GM12892 (cell line): ENCODE results near the gene ZNF688.

Source experiments
- DNase-seq: peaks from one replicate; pipeline ENCODE4 v3.0.0; 2011; ENCODE audit not compliant: insufficient read length
- FAIRE-seq: peaks from 2 replicates; lab custom pipeline; 2011; peaks lifted over from hg19 to GRCh38; lab: Jason Lieb, UNC
- POLR2A ChIP-seq: IDR thresholded peaks from 2 replicates; pipeline ENCODE4 v1.6.1; 2011; ENCODE audit warnings: low read depth, low read length, control low read depth
- POLR2AphosphoS5 ChIP-seq: IDR thresholded peaks from 2 replicates; pipeline ENCODE4 v1.6.1; 2011; ENCODE audit warnings: low read depth, low read length, control low read depth
- TAF1 ChIP-seq: IDR thresholded peaks from 2 replicates; pipeline ENCODE4 v1.6.1; 2011; ENCODE audit warnings: low read depth, mild to moderate bottlenecking, control low read depth, low read length, borderline replicate concordance

Gene ZNF688

DNA sequence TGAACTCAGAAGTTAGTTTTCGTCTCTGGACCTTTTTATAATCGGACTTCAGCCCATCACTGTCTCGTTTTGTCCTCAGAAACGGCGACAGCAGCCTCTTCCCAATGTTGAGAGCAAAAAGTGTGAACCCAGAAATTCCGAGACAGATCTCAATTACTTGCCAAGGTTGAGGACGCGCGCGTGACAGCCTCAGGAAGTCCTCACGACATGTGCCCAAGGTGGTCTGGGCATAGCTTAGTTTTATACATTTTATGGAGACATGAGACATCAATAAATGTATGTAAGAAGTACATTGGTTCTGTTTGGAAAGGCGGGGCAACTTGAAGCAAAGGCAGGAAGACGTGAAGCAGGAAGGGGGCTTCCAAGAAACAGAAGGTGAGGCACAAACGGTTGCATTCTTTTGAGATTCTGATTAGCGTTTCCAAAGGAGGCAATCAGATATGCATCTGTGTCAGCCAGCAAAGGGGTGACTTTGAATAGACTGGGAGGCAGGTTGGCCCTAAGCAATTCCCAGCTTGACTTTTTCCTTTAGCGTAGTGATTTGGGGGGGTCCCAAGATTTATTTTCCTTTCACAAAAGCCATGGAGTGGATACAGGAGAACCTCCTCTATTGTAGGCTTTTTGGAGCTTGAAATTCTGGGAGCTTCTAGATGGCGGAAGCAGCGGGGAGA is 36.3 kb downstream of the ZNF688 start:
- DNase-seq (no peak), FAIRE-seq (peak; percentile 42)
- TF ChIP-seq TAF1 = no peak
- TF ChIP-seq POLR2A = peak; percentile 88
- TF ChIP-seq POLR2AphosphoS5 = peak; percentile 89

DNA sequence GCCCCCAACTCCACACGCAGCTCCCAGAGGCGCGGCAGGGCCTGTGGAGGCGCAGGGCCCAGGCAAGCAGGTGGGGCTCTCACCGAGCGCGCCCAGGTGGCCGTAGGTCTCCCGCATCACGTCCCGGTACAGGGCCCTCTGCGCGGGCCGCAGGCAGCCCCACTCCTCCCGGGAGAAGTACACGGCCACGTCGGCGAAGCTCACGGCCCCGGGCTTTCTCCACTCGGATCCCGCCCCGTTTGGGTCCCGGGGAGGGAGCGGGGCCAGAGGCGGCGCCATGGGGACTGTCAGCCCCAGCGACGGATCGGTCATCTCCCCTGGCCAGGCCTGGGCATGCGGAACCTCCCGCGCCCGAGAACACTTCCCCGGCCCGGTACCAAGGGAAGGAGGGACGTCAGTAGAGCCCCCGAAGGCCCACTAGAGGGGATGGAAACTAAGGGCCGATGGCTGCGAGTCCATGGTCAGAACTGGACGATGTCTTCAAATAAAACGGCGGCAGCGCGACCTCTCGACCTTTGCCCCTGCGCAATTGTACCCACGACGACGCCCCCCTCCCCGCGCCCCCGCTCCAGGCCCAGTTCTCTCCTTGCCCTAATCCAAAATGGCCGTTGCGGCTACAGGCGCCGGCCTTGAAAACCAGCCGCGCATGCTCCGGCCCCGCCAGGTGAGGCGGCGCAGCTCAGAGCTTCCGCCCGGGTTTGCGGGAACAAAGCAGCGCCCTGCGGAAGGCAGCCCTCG is 37.0 kb downstream of the ZNF688 start, which contains the start of gene ZNF747:
ZNF747 (minus strand) TSS at position 491 of the 738 bp plus-strand sequence; CDS start at position 312, 179 bp downstream.
- TF ChIP-seq TAF1 (peak; percentile 76), POLR2AphosphoS5 (no peak), POLR2A (peak; percentile 25; the same call in 1 of the 2 replicates)
- DNase-seq = peak; percentile 93

GRCh38 chr16:30533748-30534367 is 37.7 kb downstream of the ZNF688 start:
- TF ChIP-seq POLR2AphosphoS5 = no peak
- DNase-seq (no peak), FAIRE-seq (peak; percentile 60)

More for the DNA sequence above, 37.0 kb downstream of the ZNF688 start, which contains the start of gene ZNF747:
- FAIRE-seq = peak; percentile 78

DNA sequence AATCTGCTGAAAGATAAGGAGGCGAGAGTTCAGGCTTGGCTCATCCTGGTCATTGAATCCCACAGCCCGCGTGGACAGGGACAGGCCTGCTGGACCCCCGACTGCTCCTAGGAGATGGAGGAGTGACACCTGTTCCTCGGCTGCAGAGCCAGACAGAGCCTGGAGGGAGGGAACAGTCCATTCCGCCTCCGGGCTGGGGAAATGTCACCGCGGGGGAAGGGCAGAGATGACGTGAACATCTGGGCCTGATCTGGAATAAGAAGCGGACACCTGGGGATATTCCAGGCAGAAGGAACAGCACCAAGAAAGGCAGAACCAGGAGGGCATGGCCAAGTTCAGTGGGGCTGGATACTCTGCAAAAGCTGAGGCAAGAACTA is 38.4 kb downstream of the ZNF688 start:
- no peak for TF ChIP-seq POLR2A
- FAIRE-seq (no peak), DNase-seq (no peak)

GRCh38 chr16:30532285-30533145 is 39.0 kb downstream of the ZNF688 start:
- TF ChIP-seq TAF1 (no peak), POLR2A (no peak), POLR2AphosphoS5 (no peak)
- DNase-seq (no peak), FAIRE-seq (no peak)

GRCh38 chr16:30530163-30531037 is 41.1 kb downstream of the ZNF688 start:
- no peak for TF ChIP-seq TAF1
- TF ChIP-seq POLR2A = no peak
- TF ChIP-seq POLR2AphosphoS5 = no peak
- FAIRE-seq (no peak), DNase-seq (no peak)

- TF ChIP-seq POLR2A = peak; percentile 29; the same call in 1 of the 2 replicates
- no peak for TF ChIP-seq TAF1
- no peak for FAIRE-seq
- no peak for DNase-seq
Observed at GRCh38 chr16:30528799-30529457, 42.6 kb downstream of the ZNF688 start.

DNA sequence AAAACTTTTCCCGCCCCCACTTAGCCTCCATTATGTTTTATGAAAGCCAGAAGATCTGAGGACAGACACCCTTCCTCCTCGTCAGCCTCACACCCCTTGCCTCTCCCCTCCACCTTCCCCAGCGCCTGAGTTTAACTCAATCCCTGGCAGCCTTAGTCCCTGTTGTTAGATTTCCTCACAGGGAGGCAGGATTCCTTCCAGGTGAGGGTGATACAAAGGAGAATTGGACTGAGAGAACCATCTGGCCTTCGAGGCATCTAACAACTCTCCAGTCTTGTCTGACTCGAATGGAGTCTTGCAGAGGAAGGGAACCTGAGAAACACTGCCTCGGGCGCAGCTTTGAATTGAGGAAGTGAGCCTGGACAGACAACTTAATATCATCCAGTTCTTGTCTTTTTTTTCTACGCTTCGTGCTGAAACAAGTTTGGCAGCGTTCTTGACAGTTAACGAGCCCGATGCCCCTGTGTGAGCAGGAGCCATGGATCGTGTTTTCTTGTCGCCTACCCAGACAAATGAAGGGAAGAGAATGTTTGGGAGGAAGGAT is 43.8 kb downstream of the ZNF688 start:
- TF ChIP-seq TAF1 (no peak), POLR2AphosphoS5 (no peak), POLR2A (no peak)
- FAIRE-seq = no peak
- no peak for DNase-seq

- FAIRE-seq (peak; percentile 98), DNase-seq (peak; percentile 97)
- TF ChIP-seq POLR2A = peak; percentile 17; the same call in 1 of the 2 replicates
- no peak for TF ChIP-seq TAF1
- TF ChIP-seq POLR2AphosphoS5 = no peak; the same call in 1 of the 2 replicates
Observed at GRCh38 chr16:30526823-30527634, 44.5 kb downstream of the ZNF688 start.
